GF-D8 (cell line): ENCODE data around the gene PCDHA5.
A peak's percentile ranks its signal among the peaks of the same experiment; 100 is the strongest.
"Not testable (repeated sequence)": the region's sequence is repeated elsewhere in the genome, so short reads cannot be mapped to it uniquely, and the experiment has no call there.

Experiments used
- DNase-seq: peaks from one replicate; lab custom pipeline; 2025; lab: John Stamatoyannopoulos, UW

Gene PCDHA5

GRCh38 chr5:140821375-140822280, at the start of gene PCDHA5:
Gene PCDHA5, plus strand, starts transcription at chr5:140821613.
- no peak for DNase-seq

GRCh38 chr5:140780512-140780911, 40.9 kb upstream of the PCDHA5 start:
- DNase-seq: no peak

- DNase-seq: no peak
Observed at GRCh38 chr5:140785905-140786686, 35.3 kb upstream of the PCDHA5 start, which contains the start of gene PCDHA1. Gene PCDHA1, plus strand, starts transcription at chr5:140786140.

GRCh38 chr5:140787422-140787821, 34.0 kb upstream of the PCDHA5 start:
- not testable (repeated sequence) for DNase-seq

GRCh38 chr5:140787849-140788504, 33.4 kb upstream of the PCDHA5 start:
- not testable (repeated sequence) for DNase-seq

- DNase-seq: peak; percentile 79
Observed at GRCh38 chr5:140791089-140791488, 30.3 kb upstream of the PCDHA5 start.

GRCh38 chr5:140794595-140795258, 26.7 kb upstream of the PCDHA5 start, which contains the start of gene PCDHA2:
Gene PCDHA2, plus strand, starts transcription at chr5:140794852.
- no peak for DNase-seq

GRCh38 chr5:140795259-140795641, 26.2 kb upstream of the PCDHA5 start:
- no peak for DNase-seq

GRCh38 chr5:140796072-140796717, 25.2 kb upstream of the PCDHA5 start:
- not testable (repeated sequence) for DNase-seq

- no peak for DNase-seq
Observed at GRCh38 chr5:140796718-140797095, 24.7 kb upstream of the PCDHA5 start.

GRCh38 chr5:140800816-140801493, 20.5 kb upstream of the PCDHA5 start, which contains the start of gene PCDHA3:
Gene PCDHA3, plus strand, starts transcription at chr5:140801057.
- DNase-seq: no peak

- DNase-seq: no peak
Observed at GRCh38 chr5:140801494-140801841, 19.9 kb upstream of the PCDHA5 start.

- not testable (repeated sequence) for DNase-seq
Observed at GRCh38 chr5:140802381-140802780, 19.0 kb upstream of the PCDHA5 start.

- DNase-seq: no peak
Observed at GRCh38 chr5:140802781-140803271, 18.6 kb upstream of the PCDHA5 start.

- DNase-seq: no peak
Observed at GRCh38 chr5:140806834-140807775, 14.3 kb upstream of the PCDHA5 start, which contains the start of gene PCDHA4. Gene PCDHA4, plus strand, starts transcription at chr5:140807068.

- DNase-seq: not testable (repeated sequence)
Observed at GRCh38 chr5:140808241-140808888, 13.0 kb upstream of the PCDHA5 start.

- DNase-seq: no peak
Observed at GRCh38 chr5:140808889-140809291, 12.5 kb upstream of the PCDHA5 start.

- no peak for DNase-seq
Observed at GRCh38 chr5:140822281-140822629, 842 bp downstream of the PCDHA5 start.

- DNase-seq: not testable (repeated sequence)
Observed at GRCh38 chr5:140822969-140823368, 1.6 kb downstream of the PCDHA5 start.
